NT2/D1 (cell line): ENCODE measurements around the gene NR1H3.

Source experiments
- DNase-seq: peaks from one replicate; pipeline ENCODE4 v3.0.0-alpha.2; 2011; ENCODE audit warnings: low read depth, low spot score
- H3K27me3 ChIP-seq: 2 replicates; pipeline ENCODE4 v1.6.0; 2011; ENCODE audit warnings: mild to moderate bottlenecking; ENCODE audit not compliant: insufficient read length, insufficient read depth
- H3K36me3 ChIP-seq: 2 replicates; pipeline ENCODE4 v1.6.1; 2011; ENCODE audit warnings: mild to moderate bottlenecking, low read length, mixed read lengths; ENCODE audit not compliant: insufficient read depth, insufficient read length
- H3K4me1 ChIP-seq: 2 replicates; pipeline ENCODE4 v1.5.1; 2011; ENCODE audit not compliant: insufficient read depth, insufficient read length
- H3K4me3 ChIP-seq: 2 replicates; pipeline ENCODE4 v1.5.1; 2011; ENCODE audit warnings: low read depth; ENCODE audit not compliant: insufficient read length
- H3K9ac ChIP-seq: 2 replicates; pipeline ENCODE4 v1.6.0; 2011; ENCODE audit warnings: low read depth; ENCODE audit not compliant: insufficient read length
- H3K9me3 ChIP-seq: 2 replicates; pipeline ENCODE4 v1.5.1; 2011; ENCODE audit warnings: mild to moderate bottlenecking, low read length; ENCODE audit not compliant: insufficient read depth
- SUZ12 ChIP-seq: IDR thresholded peaks from 2 replicates; pipeline ENCODE4 v1.6.1; 2011; ENCODE audit not compliant: insufficient read length, insufficient read depth; ENCODE audit errors: extremely low read depth
- YY1 ChIP-seq: IDR thresholded peaks from 2 replicates; pipeline ENCODE4 v1.6.1; 2011; ENCODE audit not compliant: insufficient read length, insufficient read depth
- ZNF274 ChIP-seq: IDR thresholded peaks from 2 replicates; pipeline ENCODE4 v1.6.1; 2011; ENCODE audit warnings: mild to moderate bottlenecking, low read depth, low read length

NR1H3 gene

GRCh38 chr11:47251751-47252150 lies 6.0 kb upstream of the NR1H3 start:
- H3K27me3 ChIP-seq: no peaks in the 10 kb centered on the region
- no peak for DNase-seq
- peaks cover 39% of the 10 kb centered on the region for H3K36me3 ChIP-seq
- H3K9ac ChIP-seq: no peak overlapping the region
- H3K4me3 ChIP-seq: no peak overlapping the region
- no peaks in the 10 kb centered on the region for H3K9me3 ChIP-seq
- no peak for TF ChIP-seq ZNF274
- no peak for TF ChIP-seq YY1
- TF ChIP-seq SUZ12: no peak
- H3K4me1 ChIP-seq: peaks cover 8% of the 10 kb centered on the region

GRCh38 chr11:47253660-47254059 lies 4.1 kb upstream of the NR1H3 start:
- H3K9me3 ChIP-seq: no peaks in the 10 kb centered on the region
- no peak for DNase-seq
- H3K4me1 ChIP-seq: peaks cover 21% of the 10 kb centered on the region
- H3K36me3 ChIP-seq: peaks cover 29% of the 10 kb centered on the region
- H3K4me3 ChIP-seq: no peak overlapping the region
- no peak for TF ChIP-seq ZNF274
- TF ChIP-seq SUZ12: no peak
- TF ChIP-seq YY1: no peak
- H3K27me3 ChIP-seq: no peaks in the 10 kb centered on the region
- no peak overlapping the region for H3K9ac ChIP-seq

- Histone ChIP-seq H3K27me3 (no peaks in the 10 kb centered on the region), H3K9ac (peak overlapping the region; percentile 9), H3K9me3 (no peaks in the 10 kb centered on the region), H3K4me1 (peaks cover 23% of the 10 kb centered on the region), H3K36me3 (peaks cover 29% of the 10 kb centered on the region), H3K4me3 (no peak overlapping the region)
- no peak for DNase-seq
- TF ChIP-seq ZNF274: no peak
- no peak for TF ChIP-seq YY1
- no peak for TF ChIP-seq SUZ12
These were observed 3.4 kb upstream of the NR1H3 start for GRCh38 chr11:47254386-47254785.

GRCh38 chr11:47256374-47256773 lies 1.4 kb upstream of the NR1H3 start:
- no peak overlapping the region for H3K4me3 ChIP-seq
- no peaks in the 10 kb centered on the region for H3K27me3 ChIP-seq
- TF ChIP-seq SUZ12 (no peak), YY1 (no peak), ZNF274 (no peak)
- no peak for DNase-seq
- peaks cover 24% of the 10 kb centered on the region for H3K4me1 ChIP-seq
- no peaks in the 10 kb centered on the region for H3K9me3 ChIP-seq
- no peak overlapping the region for H3K9ac ChIP-seq
- peaks cover 29% of the 10 kb centered on the region for H3K36me3 ChIP-seq

GRCh38 chr11:47257177-47257516 lies 649 bp upstream of the NR1H3 start:
- Histone ChIP-seq H3K9me3 (no peaks in the 10 kb centered on the region), H3K27me3 (no peaks in the 10 kb centered on the region), H3K4me3 (peak overlapping the region; percentile 29), H3K4me1 (peaks cover 24% of the 10 kb centered on the region), H3K36me3 (peaks cover 32% of the 10 kb centered on the region), H3K9ac (peak overlapping the region; percentile 78)
- TF ChIP-seq ZNF274 (no peak), SUZ12 (no peak), YY1 (no peak)
- no peak for DNase-seq

GRCh38 chr11:47258317-47258902 lies 614 bp downstream of the NR1H3 start:
- Histone ChIP-seq H3K9ac (peak overlapping the region; percentile 68), H3K9me3 (no peaks in the 10 kb centered on the region), H3K4me3 (peak overlapping the region; percentile 23), H3K27me3 (no peaks in the 10 kb centered on the region), H3K4me1 (peaks cover 24% of the 10 kb centered on the region), H3K36me3 (peaks cover 36% of the 10 kb centered on the region)
- DNase-seq: no peak
- TF ChIP-seq ZNF274 (no peak), SUZ12 (no peak), YY1 (no peak)

GRCh38 chr11:47259232-47259977 lies 1.6 kb downstream of the NR1H3 start:
- Histone ChIP-seq H3K36me3 (peaks cover 30% of the 10 kb centered on the region), H3K9me3 (no peaks in the 10 kb centered on the region), H3K4me1 (peaks cover 17% of the 10 kb centered on the region), H3K9ac (peak overlapping the region; percentile 78), H3K27me3 (no peaks in the 10 kb centered on the region), H3K4me3 (no peak overlapping the region)
- TF ChIP-seq ZNF274 (no peak), SUZ12 (no peak), YY1 (no peak)
- no peak for DNase-seq
